HUES48 (cell line): ENCODE results near the gene ASCC2.

Experiments
- H3K27ac ChIP-seq: one replicate; pipeline ENCODE4 v1.7.0; 2013; ENCODE audit warnings: low read depth, low read length, inconsistent platforms
- H3K27me3 ChIP-seq: 2 replicates; pipeline ENCODE4 v1.6.1; 2013; ENCODE audit warnings: mild to moderate bottlenecking, low read length; ENCODE audit not compliant: control insufficient read depth, insufficient read depth
- H3K36me3 ChIP-seq: 2 replicates; pipeline ENCODE4 v1.6.1; 2013; ENCODE audit warnings: low read length; ENCODE audit not compliant: control insufficient read depth, insufficient read depth
- H3K4me1 ChIP-seq: 2 replicates; pipeline ENCODE4 v1.6.1; 2013; ENCODE audit warnings: mild to moderate bottlenecking, low read length; ENCODE audit not compliant: control insufficient read depth, insufficient read depth
- H3K4me3 ChIP-seq: 2 replicates; pipeline ENCODE4 v1.5.1; 2013; ENCODE audit warnings: mild to moderate bottlenecking, low read depth, low read length
- H3K9ac ChIP-seq: 2 replicates; pipeline ENCODE4 v1.6.1; 2013; ENCODE audit warnings: mild to moderate bottlenecking, low read depth, low read length, moderate library complexity
- H3K9me3 ChIP-seq: 2 replicates; pipeline ENCODE4 v1.6.1; 2013; ENCODE audit warnings: low read length; ENCODE audit not compliant: control insufficient read depth, insufficient read depth

The ASCC2 gene

DNA sequence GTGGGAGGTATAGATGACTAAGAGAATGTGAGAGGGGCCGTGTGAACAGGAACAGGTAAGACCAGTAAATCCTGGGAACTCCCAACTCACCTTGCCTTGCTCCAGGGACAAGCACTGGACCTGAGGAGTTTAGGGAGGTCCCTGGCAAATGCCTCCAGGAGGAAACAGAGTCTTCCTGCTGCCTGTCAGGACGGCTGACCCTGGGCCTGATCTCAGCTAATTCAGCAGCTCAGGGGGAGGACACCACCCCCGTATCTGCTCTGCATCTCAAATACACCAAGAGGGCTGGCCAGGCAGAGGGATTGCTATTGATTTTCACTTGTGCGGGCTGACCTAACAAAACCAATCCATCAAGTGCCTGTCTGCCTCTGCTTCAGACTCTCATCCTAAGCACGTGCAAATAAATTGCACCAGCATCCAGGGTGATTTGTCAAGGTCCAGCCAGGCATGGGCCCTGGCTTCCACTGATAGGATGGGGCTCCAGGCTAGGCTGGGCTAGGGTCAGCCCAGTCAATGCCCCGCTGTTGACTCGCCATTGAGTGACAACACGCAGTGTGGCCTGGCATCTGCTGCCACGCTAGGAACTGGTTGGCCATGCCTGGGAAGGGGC lies 50.6 kb downstream of the ASCC2 start:
- Histone ChIP-seq H3K4me1 (0 out of 2 replicates have a peak, but pooled peaks cover 3% of the 10 kb centered on the region), H3K4me3 (no peak overlapping the region), H3K27ac (no peak overlapping the region), H3K36me3 (peaks cover 42% of the 10 kb centered on the region), H3K27me3 (no peaks in the 10 kb centered on the region), H3K9me3 (no peaks in the 10 kb centered on the region), H3K9ac (no peak overlapping the region)

DNA sequence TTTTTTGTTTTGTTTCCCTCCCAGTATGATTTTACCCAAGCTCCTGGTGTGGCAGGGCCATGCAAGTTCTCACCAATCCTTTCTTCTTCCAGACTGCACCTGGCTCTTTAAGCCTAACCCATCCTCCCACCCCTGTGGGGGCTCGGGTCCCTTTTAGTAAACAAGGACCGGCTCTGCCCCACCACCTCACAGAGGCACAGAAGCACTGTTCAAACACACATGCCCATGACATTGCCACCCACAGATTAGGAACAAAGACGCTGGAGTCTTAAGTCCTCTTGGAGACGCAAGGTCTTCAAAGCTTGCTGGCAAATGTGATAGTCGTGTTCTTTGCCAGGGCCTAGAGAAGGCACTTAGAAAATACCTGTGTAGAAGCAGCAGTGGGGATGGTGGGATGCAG lies 52.0 kb downstream of the ASCC2 start:
- Histone ChIP-seq H3K9ac (no peak overlapping the region), H3K27me3 (no peaks in the 10 kb centered on the region), H3K27ac (peak overlapping the region; percentile 45), H3K36me3 (peaks cover 30% of the 10 kb centered on the region), H3K4me1 (peaks cover 5% of the 10 kb centered on the region; the same call in 1 of the 2 replicates), H3K4me3 (no peak overlapping the region), H3K9me3 (no peaks in the 10 kb centered on the region)

DNA sequence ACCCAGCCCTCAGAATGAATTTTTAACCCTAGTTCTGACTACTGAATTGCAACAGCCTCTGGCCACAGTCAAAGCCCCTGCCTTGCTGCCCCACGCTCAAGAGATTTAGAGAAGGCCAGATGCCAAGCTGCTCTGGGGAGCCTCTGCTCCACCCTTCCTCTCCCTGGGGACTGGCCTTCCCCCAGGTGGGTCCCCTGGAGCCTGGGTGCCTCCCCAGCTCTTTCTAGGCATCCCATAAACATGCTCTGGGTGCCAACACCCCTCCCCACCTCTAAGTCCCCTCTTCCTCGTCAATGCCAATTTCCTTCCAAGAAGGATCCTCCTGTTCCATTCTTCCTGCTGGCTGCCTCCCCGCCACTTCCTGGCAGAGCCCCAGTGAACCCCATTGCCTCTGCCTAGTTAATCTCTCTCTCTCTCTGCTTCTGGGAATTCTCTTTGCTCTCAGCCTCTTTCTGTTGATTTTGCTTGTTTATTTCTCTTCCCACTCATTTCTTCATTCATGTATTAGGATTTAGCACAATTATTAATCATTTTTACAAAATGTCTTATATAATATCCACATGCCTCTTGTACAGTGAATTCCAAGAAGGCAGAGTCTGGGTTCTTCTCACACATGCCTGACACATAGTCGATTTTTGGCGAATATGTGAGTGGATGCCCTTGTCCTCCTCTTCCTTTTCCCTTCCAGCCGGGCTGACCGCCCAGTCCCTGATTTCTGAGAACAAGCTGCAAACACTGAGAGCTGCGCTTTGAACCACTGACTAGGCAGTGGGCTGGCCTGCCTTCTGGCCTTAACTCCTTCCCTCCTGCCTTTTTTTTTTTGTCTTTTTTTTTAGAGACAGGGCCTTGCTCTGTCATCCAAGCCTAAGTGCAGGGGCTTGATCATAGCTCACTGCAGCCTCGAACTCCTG lies 53.4 kb downstream of the ASCC2 start:
- no peak overlapping the region for H3K4me3 ChIP-seq
- no peaks in the 10 kb centered on the region for H3K9me3 ChIP-seq
- no peak overlapping the region for H3K27ac ChIP-seq
- no peak overlapping the region for H3K9ac ChIP-seq
- H3K4me1 ChIP-seq = peaks cover 11% of the 10 kb centered on the region; the same call in 1 of the 2 replicates
- H3K36me3 ChIP-seq = peaks cover 19% of the 10 kb centered on the region
- no peaks in the 10 kb centered on the region for H3K27me3 ChIP-seq

DNA sequence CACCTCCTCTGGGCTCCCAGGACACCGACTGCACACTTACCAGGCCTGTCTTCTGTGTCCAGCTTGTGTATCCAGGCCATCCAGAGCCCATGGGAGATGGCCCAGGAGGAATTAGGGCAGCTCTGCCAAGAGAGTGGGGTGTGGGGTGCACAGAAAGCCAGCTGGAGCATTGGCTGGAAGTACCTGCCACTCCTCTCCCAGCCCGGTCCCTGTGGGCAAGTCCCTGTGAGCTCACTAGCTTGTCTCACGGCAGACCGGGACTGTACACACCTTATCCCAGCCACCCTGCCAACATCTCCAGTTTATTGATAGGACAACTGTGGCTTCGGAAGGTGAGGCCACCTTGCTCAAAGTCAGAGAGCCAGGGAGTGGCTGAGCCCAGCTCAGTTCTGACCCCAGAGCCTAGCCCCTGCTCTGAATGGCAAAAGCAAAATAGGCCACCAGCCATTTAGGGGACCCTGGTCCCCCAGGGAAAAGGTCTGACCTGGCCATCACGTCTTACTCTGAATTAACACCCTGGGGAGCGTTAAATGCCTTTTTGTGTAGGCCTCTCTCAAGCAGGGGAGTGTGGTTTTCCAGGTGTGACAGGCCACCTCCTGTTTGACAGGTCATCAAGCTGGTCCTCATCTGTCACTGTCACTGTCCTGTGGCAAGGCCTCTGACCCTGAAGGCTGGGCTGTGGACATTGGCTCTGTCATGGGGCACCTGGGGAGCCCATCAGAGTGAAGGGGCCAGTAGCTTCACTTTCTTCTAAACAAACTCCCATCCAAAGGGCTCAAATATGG lies 55.8 kb downstream of the ASCC2 start:
- no peaks in the 10 kb centered on the region for H3K27me3 ChIP-seq
- H3K9me3 ChIP-seq = no peaks in the 10 kb centered on the region
- H3K9ac ChIP-seq = no peak overlapping the region
- no peak overlapping the region for H3K4me3 ChIP-seq
- H3K27ac ChIP-seq = no peak overlapping the region
- no peaks in the 10 kb centered on the region for H3K36me3 ChIP-seq
- peaks cover 11% of the 10 kb centered on the region; the same call in 1 of the 2 replicates for H3K4me1 ChIP-seq

DNA sequence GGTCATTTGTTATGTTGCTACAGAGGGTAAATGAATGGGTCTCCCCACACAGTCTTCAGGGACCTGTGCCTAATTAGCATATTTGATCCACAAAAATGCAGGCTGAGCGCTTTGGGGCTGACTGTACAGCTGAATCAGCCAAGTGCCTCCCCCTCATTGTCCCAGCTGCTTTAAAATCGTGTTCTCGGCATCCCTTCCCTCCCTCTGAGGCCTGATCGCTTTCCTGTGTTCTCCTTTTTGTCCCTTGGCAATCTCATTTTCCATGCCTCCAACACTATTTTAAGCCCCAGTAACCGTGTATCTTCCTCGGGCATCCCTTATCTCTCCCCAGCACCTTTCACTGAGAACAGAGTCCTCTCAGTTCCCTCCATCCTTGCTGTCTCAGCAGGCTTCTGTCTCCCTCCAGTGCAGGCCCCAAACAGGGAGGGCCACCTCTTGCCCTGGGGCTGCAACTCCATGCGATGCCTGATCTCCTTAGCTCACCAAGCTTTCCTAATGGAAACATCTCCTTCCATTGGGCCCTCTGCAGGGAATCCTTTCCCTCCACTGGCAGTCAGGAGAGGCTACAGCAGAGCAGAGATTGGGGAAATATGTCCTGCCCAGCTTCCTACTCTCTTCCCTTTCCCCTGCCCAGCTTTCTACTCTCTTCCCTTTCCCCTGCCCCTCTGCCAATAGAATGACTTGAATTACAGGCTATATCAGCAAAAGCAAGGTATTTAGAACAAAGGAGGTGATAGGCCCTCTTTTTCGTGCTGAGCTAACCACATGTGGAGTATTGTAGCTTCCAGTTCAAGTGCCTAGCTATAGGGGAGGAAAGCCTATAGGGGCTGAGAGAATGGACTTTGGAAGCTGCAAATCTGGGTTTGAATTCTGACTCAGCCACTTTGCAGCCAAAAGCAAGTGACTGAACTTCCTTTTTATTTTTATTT lies 57.1 kb downstream of the ASCC2 start:
- Histone ChIP-seq H3K9me3 (no peaks in the 10 kb centered on the region), H3K9ac (peak overlapping the region; percentile 33; the same call in 1 of the 2 replicates), H3K4me3 (no peak overlapping the region), H3K27me3 (no peaks in the 10 kb centered on the region), H3K36me3 (no peaks in the 10 kb centered on the region), H3K4me1 (peaks cover 11% of the 10 kb centered on the region; the same call in 1 of the 2 replicates), H3K27ac (no peak overlapping the region)

DNA sequence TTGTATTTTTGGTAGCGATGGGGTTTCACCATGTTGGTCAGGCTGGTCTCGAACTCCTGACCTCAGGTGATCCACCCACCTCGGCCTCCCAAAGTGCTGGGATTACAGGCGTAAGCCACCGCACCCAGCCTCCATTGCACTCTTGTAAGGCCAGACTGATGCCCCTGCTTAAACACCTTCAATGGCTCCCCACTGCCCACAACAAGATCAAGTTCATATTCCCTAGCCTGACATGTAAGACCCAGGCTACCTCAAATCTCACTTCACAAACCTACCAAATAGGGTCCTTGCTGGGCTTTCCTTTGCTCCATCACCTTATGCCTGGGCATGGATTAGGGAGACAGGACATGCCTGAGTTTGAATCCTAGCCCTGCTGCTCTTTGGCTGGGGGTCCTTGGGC lies 57.9 kb downstream of the ASCC2 start:
- no peak overlapping the region for H3K27ac ChIP-seq
- H3K9me3 ChIP-seq = no peaks in the 10 kb centered on the region
- H3K4me1 ChIP-seq = peaks cover 11% of the 10 kb centered on the region; the same call in 1 of the 2 replicates
- no peak overlapping the region for H3K4me3 ChIP-seq
- no peaks in the 10 kb centered on the region for H3K27me3 ChIP-seq
- H3K36me3 ChIP-seq = no peaks in the 10 kb centered on the region
- no peak overlapping the region for H3K9ac ChIP-seq

DNA sequence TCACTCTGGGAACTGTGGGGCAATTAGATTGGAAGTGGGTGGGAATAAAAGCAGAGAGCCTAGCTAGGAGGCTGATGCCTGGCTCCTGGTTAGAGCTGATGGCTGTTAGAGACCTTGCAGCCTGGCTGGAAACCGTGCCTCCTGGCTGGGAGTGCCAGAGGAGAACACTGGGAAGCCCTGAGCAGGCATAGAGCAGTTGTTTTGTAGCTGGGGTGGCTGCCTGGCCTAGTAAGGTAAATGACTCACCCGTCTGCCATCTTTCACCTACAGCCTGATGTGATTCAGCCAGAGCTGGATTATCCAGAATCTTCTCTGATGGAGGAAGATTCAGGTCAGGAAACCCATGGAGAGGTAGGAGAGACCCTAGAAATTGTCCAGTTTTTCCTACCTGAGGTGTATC lies 64.8 kb downstream of the ASCC2 start:
- peaks cover 20% of the 10 kb centered on the region for H3K36me3 ChIP-seq
- H3K27me3 ChIP-seq = no peaks in the 10 kb centered on the region
- no peak overlapping the region for H3K4me3 ChIP-seq
- no peak overlapping the region for H3K9ac ChIP-seq
- H3K4me1 ChIP-seq = peaks cover 2% of the 10 kb centered on the region
- no peak overlapping the region for H3K27ac ChIP-seq
- no peaks in the 10 kb centered on the region for H3K9me3 ChIP-seq

DNA sequence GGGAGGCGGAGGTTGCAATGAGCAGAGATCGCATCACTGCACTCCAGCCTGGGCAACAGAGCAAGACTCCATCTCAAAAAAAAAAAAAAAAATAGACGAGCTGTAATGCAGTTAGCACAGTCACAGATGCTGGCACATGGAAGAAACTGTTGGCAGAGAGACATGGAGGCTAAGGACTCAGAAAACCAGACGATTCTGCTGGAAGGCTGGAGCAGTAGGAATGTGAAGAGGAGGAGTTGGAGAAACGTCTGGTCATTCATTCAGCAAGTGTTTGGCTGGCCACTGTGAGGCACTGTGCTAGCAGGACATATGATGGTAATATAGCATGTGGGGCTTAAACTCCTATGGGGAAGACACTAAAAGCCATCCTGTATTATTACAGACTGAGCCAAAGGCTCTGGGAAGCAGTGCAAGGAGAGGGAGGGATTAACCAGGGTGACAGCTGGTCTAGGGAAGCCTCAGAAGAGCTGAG lies 65.9 kb downstream of the ASCC2 start:
- peaks cover 4% of the 10 kb centered on the region for H3K4me1 ChIP-seq

DNA sequence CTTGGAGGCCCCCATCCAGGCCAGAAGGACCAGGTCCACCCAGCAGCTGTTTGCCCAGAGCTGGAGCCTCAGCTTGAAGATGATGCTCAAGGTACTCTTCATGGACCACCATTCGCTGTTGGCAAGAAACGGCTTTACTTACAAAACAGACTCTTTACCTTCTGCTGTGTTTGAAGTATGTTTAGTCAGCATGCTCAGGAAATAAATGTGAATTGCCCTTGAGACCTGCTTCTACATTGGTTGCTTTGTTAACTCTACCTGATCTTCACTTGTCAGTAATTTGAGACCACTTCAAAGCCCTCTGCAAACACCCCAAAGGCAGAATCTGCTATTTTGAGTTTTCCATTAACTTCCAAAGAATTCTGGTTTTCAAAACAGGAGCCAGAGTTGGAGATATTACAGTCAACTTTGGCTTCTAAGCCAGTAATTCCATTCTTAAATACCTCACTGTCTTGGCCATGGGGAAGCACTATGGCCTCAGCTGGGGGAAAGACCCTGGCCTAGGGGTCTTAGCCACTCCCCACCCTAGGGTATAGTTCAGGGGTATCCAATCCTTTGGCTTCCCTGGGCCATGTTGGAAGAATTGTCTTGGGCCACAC lies 68.3 kb downstream of the ASCC2 start:
- H3K27me3 ChIP-seq = no peaks in the 10 kb centered on the region
- peaks cover 10% of the 10 kb centered on the region for H3K4me1 ChIP-seq
- no peak overlapping the region for H3K27ac ChIP-seq
- no peaks in the 10 kb centered on the region for H3K9me3 ChIP-seq
- H3K4me3 ChIP-seq = no peak overlapping the region
- H3K9ac ChIP-seq = no peak overlapping the region
- peaks cover 20% of the 10 kb centered on the region for H3K36me3 ChIP-seq

More for the DNA sequence above, 65.9 kb downstream of the ASCC2 start:
- no peaks in the 10 kb centered on the region for H3K27me3 ChIP-seq
- H3K9me3 ChIP-seq = no peaks in the 10 kb centered on the region
- H3K9ac ChIP-seq = no peak overlapping the region
- H3K27ac ChIP-seq = no peak overlapping the region
- peaks cover 20% of the 10 kb centered on the region for H3K36me3 ChIP-seq
- H3K4me3 ChIP-seq = no peak overlapping the region
